IMR-90 (cell line): Measurements from ENCODE around the gene RAI14.

ENCODE experiments used
- BHLHE40 ChIP-seq: fragments of 150-350 bp; IDR thresholded peaks from 2 replicates; pipeline ENCODE4 v1.6.1; 2016; ENCODE audit warnings: mild to moderate bottlenecking, low read depth, low read length
- MXI1 ChIP-seq: IDR thresholded peaks from 2 replicates; pipeline ENCODE4 v1.6.1; 2012; ENCODE audit warnings: low read depth, mild to moderate bottlenecking, low read length, moderate library complexity, borderline replicate concordance
- POLR2A ChIP-seq: IDR thresholded peaks from 2 replicates; pipeline ENCODE4 v1.6.1; 2012; ENCODE audit warnings: mild to moderate bottlenecking, low read depth, low read length
- SMC3 ChIP-seq: fragments of 150-350 bp; IDR thresholded peaks from 2 replicates; pipeline ENCODE4 v1.6.1; 2016; ENCODE audit warnings: low read depth, mild to moderate bottlenecking, antibody characterized with exemption, low read length, moderate library complexity
- TF ChIP-seq, protein P1 (sequence below): conservative IDR thresholded peaks from 2 replicates; pipeline ENCODE4 v1.5.1; 2012; ENCODE audit warnings: mild to moderate bottlenecking, low read depth, low read length, improper control_type of control experiment

GRCh38 chr5:34717426-34718327 lies 61.5 kb downstream of the RAI14 start:
- TF ChIP-seq, protein P1, sequence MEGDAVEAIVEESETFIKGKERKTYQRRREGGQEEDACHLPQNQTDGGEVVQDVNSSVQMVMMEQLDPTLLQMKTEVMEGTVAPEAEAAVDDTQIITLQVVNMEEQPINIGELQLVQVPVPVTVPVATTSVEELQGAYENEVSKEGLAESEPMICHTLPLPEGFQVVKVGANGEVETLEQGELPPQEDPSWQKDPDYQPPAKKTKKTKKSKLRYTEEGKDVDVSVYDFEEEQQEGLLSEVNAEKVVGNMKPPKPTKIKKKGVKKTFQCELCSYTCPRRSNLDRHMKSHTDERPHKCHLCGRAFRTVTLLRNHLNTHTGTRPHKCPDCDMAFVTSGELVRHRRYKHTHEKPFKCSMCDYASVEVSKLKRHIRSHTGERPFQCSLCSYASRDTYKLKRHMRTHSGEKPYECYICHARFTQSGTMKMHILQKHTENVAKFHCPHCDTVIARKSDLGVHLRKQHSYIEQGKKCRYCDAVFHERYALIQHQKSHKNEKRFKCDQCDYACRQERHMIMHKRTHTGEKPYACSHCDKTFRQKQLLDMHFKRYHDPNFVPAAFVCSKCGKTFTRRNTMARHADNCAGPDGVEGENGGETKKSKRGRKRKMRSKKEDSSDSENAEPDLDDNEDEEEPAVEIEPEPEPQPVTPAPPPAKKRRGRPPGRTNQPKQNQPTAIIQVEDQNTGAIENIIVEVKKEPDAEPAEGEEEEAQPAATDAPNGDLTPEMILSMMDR: no peak
- TF ChIP-seq POLR2A (peak; percentile 43; the same call in 1 of the 2 replicates), SMC3 (0 out of 2 replicates have a peak, but pooled peaks have one; percentile 14), MXI1 (peak; percentile 52; the same call in 1 of the 2 replicates), BHLHE40 (no peak)
